NOMO-1 (cell line): ENCODE data around the gene PGAP6.
A peak's percentile ranks its signal among the peaks of the same experiment; 100 is the strongest.
"Not testable (repeated sequence)": the region's sequence is repeated elsewhere in the genome, so short reads cannot be mapped to it uniquely, and the experiment has no call there.

Experiments used
- DNase-seq, 2 experiments: peaks; one replicate each; lab custom pipeline; 2025; ENCODE audit not compliant: unreplicated experiment in 2 of 2; lab: John Stamatoyannopoulos, UW

The PGAP6 gene, protein sequence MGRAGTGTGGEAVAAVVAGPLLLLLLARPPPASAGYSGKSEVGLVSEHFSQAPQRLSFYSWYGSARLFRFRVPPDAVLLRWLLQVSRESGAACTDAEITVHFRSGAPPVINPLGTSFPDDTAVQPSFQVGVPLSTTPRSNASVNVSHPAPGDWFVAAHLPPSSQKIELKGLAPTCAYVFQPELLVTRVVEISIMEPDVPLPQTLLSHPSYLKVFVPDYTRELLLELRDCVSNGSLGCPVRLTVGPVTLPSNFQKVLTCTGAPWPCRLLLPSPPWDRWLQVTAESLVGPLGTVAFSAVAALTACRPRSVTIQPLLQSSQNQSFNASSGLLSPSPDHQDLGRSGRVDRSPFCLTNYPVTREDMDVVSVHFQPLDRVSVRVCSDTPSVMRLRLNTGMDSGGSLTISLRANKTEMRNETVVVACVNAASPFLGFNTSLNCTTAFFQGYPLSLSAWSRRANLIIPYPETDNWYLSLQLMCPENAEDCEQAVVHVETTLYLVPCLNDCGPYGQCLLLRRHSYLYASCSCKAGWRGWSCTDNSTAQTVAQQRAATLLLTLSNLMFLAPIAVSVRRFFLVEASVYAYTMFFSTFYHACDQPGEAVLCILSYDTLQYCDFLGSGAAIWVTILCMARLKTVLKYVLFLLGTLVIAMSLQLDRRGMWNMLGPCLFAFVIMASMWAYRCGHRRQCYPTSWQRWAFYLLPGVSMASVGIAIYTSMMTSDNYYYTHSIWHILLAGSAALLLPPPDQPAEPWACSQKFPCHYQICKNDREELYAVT

GRCh38 chr16:381789-382717 is at the start of gene PGAP6:
TSS of gene PGAP6 (minus strand) at chr16:381978. CDS start at chr16:381821, 157 bp downstream.
- DNase-seq, result peak; percentile 38 to 71

GRCh38 chr16:430904-431303 is 49.1 kb upstream of the PGAP6 start:
- no peak for DNase-seq

- no peak for DNase-seq
Measured at GRCh38 chr16:427250-427649, 45.5 kb upstream of the PGAP6 start.

- no peak for DNase-seq
Measured at GRCh38 chr16:426906-427249, 45.1 kb upstream of the PGAP6 start.

GRCh38 chr16:426115-426905 is 44.5 kb upstream of the PGAP6 start:
- DNase-seq, result no peak

GRCh38 chr16:425740-426114 is 43.9 kb upstream of the PGAP6 start:
- DNase-seq, result no peak

DNA sequence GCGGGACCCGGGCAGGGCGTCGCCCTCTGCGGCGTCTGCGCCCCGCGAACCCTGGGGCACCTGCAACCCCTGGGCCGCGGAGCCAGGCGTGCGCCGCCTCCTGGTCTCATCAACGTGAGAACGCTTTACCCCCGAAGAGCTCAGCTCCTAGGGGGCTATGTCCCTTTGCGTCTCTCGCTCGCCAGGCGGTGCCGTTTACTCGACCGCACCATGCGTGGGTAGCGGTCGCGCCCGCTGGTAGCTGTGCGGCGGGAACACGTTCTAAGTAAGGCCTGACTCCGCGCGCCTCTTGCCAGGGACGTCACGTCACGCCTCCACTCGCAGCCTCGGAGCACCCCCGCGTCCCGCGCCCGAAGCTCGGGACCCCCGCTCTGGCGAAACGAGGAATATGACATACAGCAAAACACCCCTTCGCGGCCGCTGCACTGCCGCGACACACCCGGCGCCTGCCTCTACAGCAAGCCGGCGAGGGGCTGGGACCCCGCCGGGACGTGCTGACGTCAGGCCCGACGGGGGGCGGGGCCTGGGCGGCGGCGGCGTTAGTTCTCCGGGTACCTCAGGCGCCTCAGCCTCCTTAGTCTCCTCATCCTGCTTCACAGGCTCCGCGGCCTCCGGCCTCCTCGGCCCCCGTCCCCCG is 43.4 kb upstream of the PGAP6 start, which contains the start of gene RAB11FIP3:
RAB11FIP3 (plus strand) TSS at position 568 of the 637 bp plus-strand sequence. CDS start 358 bp downstream, outside the sequence.
- peak; percentile 67 to 75 for DNase-seq

DNA sequence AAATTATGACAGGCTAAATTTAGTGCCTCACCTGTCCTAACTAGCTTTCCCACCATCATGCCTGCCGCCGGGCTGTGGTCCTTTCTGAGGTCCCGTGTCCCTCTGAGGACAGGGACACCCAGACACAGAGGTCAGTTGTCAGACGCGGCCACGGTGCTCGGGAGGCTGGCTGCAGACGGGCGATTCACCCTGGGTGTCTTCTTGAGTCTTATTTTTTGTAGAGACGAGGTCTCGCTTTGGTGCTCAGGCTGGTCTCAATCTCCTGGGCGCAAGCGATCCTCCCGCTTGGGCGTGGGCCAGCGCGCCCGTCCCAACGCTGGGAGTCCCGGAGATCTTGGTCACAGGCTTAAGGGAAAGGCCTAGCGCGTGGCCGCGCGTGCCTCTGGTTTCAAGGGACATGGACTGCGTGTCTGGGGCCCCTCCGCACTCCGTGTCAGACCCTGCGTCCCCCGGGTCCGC is 42.9 kb upstream of the PGAP6 start:
- DNase-seq, result no peak

DNA sequence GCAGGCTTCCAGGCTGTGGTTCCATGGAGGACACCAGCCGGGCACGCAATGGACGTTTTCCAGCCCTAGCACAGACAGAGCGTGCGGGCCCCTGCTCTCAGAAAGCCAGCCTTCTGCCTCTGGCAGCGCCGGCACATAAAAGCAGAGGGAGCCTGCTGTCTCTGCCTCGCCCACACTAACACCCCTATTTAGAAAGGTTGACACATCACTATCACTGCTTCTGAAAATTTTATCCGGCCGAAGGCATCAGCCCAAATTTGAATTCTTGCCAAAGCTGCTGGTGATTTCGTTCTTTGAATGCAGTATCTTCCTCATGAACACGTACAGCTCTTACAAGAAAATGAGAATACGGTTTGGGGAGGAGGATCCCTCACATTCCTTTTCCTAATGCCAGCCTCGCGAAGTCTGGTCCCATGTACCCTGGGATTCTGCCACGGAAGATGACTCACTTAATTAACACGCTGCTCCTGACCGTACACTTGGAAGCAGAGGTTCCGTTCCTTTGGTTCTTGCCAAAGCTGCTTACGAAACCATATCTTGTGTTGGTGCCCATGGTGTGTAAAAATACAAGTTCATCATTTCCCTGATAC is 42.4 kb upstream of the PGAP6 start:
- no peak for DNase-seq

GRCh38 chr16:422179-422578 is 40.4 kb upstream of the PGAP6 start:
- DNase-seq, result not testable (repeated sequence)

GRCh38 chr16:415170-415498 is 33.4 kb upstream of the PGAP6 start:
- DNase-seq, result not testable (repeated sequence)

DNA sequence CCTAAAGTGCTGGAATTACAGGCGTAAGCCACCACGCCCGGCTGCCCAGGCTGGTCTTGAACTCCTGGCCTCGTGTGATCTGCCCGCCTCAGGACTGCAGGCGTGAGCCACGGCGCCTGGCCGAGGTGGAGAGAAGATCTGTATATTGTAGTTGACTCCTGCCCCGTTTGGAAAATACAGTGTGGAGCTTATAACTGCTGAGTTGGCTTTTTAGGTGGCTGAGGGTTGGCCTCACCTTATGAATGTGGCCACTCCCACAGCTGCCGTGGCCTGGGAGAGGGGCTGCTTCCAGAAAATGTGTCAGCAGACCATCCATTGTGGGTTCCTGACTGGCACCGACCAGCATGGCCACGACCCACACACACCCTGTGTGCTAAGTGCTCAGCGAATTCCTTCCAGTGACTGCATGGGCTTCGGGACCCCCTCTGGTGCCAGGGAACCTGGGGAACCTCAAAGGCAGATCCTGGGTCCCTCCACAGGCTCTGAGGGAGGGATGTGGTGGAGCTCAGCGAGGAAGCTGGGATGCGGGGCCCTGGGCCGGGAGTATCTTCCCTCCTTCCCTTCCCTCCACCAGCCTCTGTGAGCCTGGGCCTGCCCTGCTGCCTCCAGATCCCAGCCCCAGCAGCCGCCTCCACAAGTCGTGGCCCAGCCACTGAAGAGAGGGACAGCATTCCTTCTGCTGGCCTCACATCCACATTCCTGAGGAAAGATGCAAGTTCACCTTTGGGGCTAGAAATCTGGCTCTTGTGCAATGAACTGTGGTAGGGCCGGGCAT is 32.8 kb upstream of the PGAP6 start:
- DNase-seq, result no peak

GRCh38 chr16:411576-412265 is 29.9 kb upstream of the PGAP6 start:
- no peak for DNase-seq

- DNase-seq, result no peak
Measured at GRCh38 chr16:410516-411178, 28.9 kb upstream of the PGAP6 start.

GRCh38 chr16:407253-407652 is 25.5 kb upstream of the PGAP6 start:
- DNase-seq, result no peak

- no peak for DNase-seq
Measured at GRCh38 chr16:405548-406506, 24.0 kb upstream of the PGAP6 start.
